Esophagus squamous epithelium (tissue), 4 donors: ENCODE results near the gene CEP170.

Experiments used
- CTCF ChIP-seq, 6 experiments: fragments of 450-650 bp in 4 of 6; fragments of 200-600 bp in 2 of 6; sonication (generic) in 2 of 6; IDR thresholded peaks; one replicate each; pipeline ENCODE4 v1.5.1; 2016 to 2019; ENCODE audit warnings: antibody characterized with exemption in 6 of 6, mild to moderate bottlenecking in 4 of 6, moderate library complexity in 4 of 6
- POLR2A ChIP-seq, 4 donors: fragments of 450-650 bp; IDR thresholded peaks; one replicate each; pipeline ENCODE4 v1.6.1; 2017; ENCODE audit warnings: antibody characterized with exemption in 4 of 4, mild to moderate bottlenecking in 4 of 4, moderate library complexity in 3 of 4

- TF ChIP-seq CTCF (IDR thresholded peaks at IDR 0.05) (no peak), POLR2A (IDR thresholded peaks at IDR 0.05) (no peak)
Measured at GRCh38 chr1:243269461-243269801, 14.3 kb upstream of the CEP170 start.
